Measurements from ENCODE around the gene RAB26. TPM values are rescaled to one million over a fixed set of nuclear protein-coding genes. Genes with fewer than 3 reads are reported as not detected.

The RAB26 gene
- total RNA-seq, 1 donor from 2014 or later: 1.5 TPM

GRCh38 chr16:2180962-2181923 lies 32.8 kb downstream of the RAB26 start:
- peaks cover 6% of the 10 kb centered on the region for H3K4me1 ChIP-seq
- no peak overlapping the region for H3K27ac ChIP-seq
- TF ChIP-seq CTCF (IDR thresholded peaks at IDR 0.05) (no peak), POLR2AphosphoS5 (IDR thresholded peaks at IDR 0.05; ENCODE audit: insufficient read depth in 1 of 2, low read depth in 1 of 2) (no peak), POLR2A (IDR thresholded peaks at IDR 0.05) (no peak)
- no peaks in the 10 kb centered on the region for H3K27me3 ChIP-seq
- intact Hi-C loops (cut with DNase I): no loop called here
- H3K4me3 ChIP-seq: no peak overlapping the region
- no peaks in the 10 kb centered on the region for H3K9me3 ChIP-seq
- DNase-seq (ENCODE audit: extremely low spot score in 2 of 2): no peak
- peaks cover 0 to 4% of the 10 kb centered on the region in 2 donors for H3K36me3 ChIP-seq

DNA sequence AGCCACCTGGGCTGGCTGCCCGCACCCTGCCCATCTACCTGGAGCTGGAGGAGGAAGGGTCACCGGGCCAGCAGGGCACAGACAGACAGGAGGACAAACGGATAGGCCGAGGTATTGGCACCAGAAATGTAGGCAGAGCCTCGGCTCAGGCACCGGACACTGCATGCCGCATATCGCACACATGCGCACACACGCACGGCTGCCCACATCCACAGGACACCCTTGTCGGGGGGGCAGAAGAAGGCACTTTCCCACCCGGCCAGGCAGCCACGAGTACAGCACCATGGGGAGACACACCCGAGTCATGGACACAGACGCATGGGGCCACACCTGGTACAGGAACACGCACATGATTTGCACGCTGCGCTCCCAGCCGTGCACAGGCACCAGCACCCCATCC lies 33.5 kb downstream of the RAB26 start:
- Histone ChIP-seq H3K9me3 (no peaks in the 10 kb centered on the region), H3K27me3 (no peaks in the 10 kb centered on the region), H3K4me3 (no peak overlapping the region), H3K36me3 (no peaks in the 10 kb centered on the region), H3K27ac (no peak overlapping the region), H3K4me1 (peaks cover 6% of the 10 kb centered on the region)
- no peak for TF ChIP-seq POLR2AphosphoS5 (IDR thresholded peaks at IDR 0.05; ENCODE audit: insufficient read depth in 1 of 2, low read depth in 1 of 2)
- no peak for TF ChIP-seq POLR2A (IDR thresholded peaks at IDR 0.05)
- TF ChIP-seq CTCF (IDR thresholded peaks at IDR 0.05): no peak
- intact Hi-C loops (cut with DNase I): no loop called here
- no peak for DNase-seq (ENCODE audit: extremely low spot score in 2 of 2)

GRCh38 chr16:2183671-2184070 lies 35.2 kb downstream of the RAB26 start:
- no peak for TF ChIP-seq CTCF (IDR thresholded peaks at IDR 0.05)
- TF ChIP-seq POLR2A (IDR thresholded peaks at IDR 0.05): no peak
- no peak for TF ChIP-seq POLR2AphosphoS5 (IDR thresholded peaks at IDR 0.05; ENCODE audit: insufficient read depth in 1 of 2, low read depth in 1 of 2)
- intact Hi-C loops (cut with DNase I): no loop called here

GRCh38 chr16:2184346-2184745 lies 35.9 kb downstream of the RAB26 start:
- TF ChIP-seq POLR2AphosphoS5 (IDR thresholded peaks at IDR 0.05; ENCODE audit: insufficient read depth in 1 of 2, low read depth in 1 of 2) (no peak), POLR2A (IDR thresholded peaks at IDR 0.05) (no peak)
- no peaks in the 10 kb centered on the region for H3K27me3 ChIP-seq
- DNase-seq (ENCODE audit: extremely low spot score in 2 of 2): no peak
- no peak overlapping the region for H3K4me3 ChIP-seq
- H3K27ac ChIP-seq: no peak overlapping the region
- H3K36me3 ChIP-seq: no peaks in the 10 kb centered on the region
- H3K9me3 ChIP-seq: no peaks in the 10 kb centered on the region
- H3K4me1 ChIP-seq: peaks cover 4% of the 10 kb centered on the region
- intact Hi-C loops (cut with DNase I): no loop called here

More at GRCh38 chr16:2183671-2184070, 35.2 kb downstream of the RAB26 start:
- Histone ChIP-seq H3K9me3 (no peaks in the 10 kb centered on the region), H3K36me3 (no peaks in the 10 kb centered on the region), H3K27me3 (no peaks in the 10 kb centered on the region), H3K4me1 (peaks cover 6% of the 10 kb centered on the region), H3K27ac (no peak overlapping the region), H3K4me3 (no peak overlapping the region)
- no peak for DNase-seq (ENCODE audit: extremely low spot score in 2 of 2)

DNA sequence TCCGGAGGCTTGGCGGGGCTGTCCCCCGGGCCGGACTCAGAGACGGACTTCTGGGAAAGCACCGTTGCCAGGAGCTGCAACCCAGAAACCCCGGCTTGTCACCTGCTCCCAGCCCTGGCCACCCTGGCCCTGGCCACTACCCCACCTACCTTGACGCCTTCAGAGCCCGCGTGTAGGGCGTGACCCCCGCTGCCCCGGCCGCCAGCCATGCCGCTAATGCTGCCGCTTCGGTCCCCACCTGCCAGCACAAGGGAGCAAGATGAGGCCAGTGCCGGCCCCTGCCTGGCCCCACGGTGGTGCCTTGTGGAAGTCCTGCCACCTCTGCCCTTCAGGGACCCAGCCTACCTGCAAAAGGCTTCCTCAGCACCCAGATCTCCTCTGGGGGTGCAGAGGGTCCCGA lies 36.5 kb downstream of the RAB26 start:
- intact Hi-C loops (cut with DNase I): no loop called here
- no peak for DNase-seq (ENCODE audit: extremely low spot score in 2 of 2)
- Histone ChIP-seq H3K27ac (no peak overlapping the region), H3K27me3 (no peaks in the 10 kb centered on the region), H3K9me3 (no peaks in the 10 kb centered on the region), H3K4me3 (no peak overlapping the region), H3K4me1 (no peaks in the 10 kb centered on the region), H3K36me3 (no peaks in the 10 kb centered on the region)
- TF ChIP-seq POLR2AphosphoS5 (IDR thresholded peaks at IDR 0.05; ENCODE audit: insufficient read depth in 1 of 2, low read depth in 1 of 2): no peak
- no peak for TF ChIP-seq POLR2A (IDR thresholded peaks at IDR 0.05)
- no peak for TF ChIP-seq CTCF (IDR thresholded peaks at IDR 0.05)

All from vagina (tissue), 2 donors.